ACC112 (cell line): ENCODE data around the gene SSUH2.

Experiments used
- H2AFZ ChIP-seq: fragments of 200-600 bp; sonication (generic); one replicate; pipeline ENCODE4 v1.6.0; 2017; ENCODE audit warnings: antibody characterized with exemption, low read length; ENCODE audit not compliant: unreplicated experiment
- H3K27ac ChIP-seq: fragments of 200-600 bp; sonication (generic); 2 replicates; pipeline ENCODE4 v1.5.1; 2014; ENCODE audit warnings: low read depth, mild to moderate bottlenecking, antibody characterized with exemption, low read length, moderate library complexity
- H3K27me3 ChIP-seq: fragments of 200-600 bp; sonication (generic); 2 replicates; pipeline ENCODE4 v1.6.1; 2014; ENCODE audit warnings: mild to moderate bottlenecking, antibody characterized with exemption, low read length, moderate library complexity, mixed read lengths; ENCODE audit not compliant: insufficient read depth
- H3K36me3 ChIP-seq: fragments of 200-600 bp; sonication (generic); 2 replicates; pipeline ENCODE4 v1.6.1; 2016; ENCODE audit warnings: mild to moderate bottlenecking, antibody characterized with exemption, low read length, moderate library complexity, mixed read lengths; ENCODE audit not compliant: insufficient read depth
- H3K4me1 ChIP-seq: fragments of 200-600 bp; sonication (generic); one replicate; pipeline ENCODE4 v1.6.1; 2016; ENCODE audit warnings: low read length, mixed read lengths; ENCODE audit not compliant: insufficient read depth, unreplicated experiment, control insufficient read depth
- H3K4me3 ChIP-seq: fragments of 200-600 bp; sonication (generic); 2 replicates; pipeline ENCODE4 v1.5.1; 2014; ENCODE audit warnings: mild to moderate bottlenecking, low read depth, low read length
- H3K79me2 ChIP-seq: fragments of 200-600 bp; sonication (generic); one replicate; pipeline ENCODE4 v1.6.0; 2016; ENCODE audit warnings: low read length; ENCODE audit not compliant: control insufficient read depth, unreplicated experiment, insufficient read depth

The SSUH2 gene

DNA sequence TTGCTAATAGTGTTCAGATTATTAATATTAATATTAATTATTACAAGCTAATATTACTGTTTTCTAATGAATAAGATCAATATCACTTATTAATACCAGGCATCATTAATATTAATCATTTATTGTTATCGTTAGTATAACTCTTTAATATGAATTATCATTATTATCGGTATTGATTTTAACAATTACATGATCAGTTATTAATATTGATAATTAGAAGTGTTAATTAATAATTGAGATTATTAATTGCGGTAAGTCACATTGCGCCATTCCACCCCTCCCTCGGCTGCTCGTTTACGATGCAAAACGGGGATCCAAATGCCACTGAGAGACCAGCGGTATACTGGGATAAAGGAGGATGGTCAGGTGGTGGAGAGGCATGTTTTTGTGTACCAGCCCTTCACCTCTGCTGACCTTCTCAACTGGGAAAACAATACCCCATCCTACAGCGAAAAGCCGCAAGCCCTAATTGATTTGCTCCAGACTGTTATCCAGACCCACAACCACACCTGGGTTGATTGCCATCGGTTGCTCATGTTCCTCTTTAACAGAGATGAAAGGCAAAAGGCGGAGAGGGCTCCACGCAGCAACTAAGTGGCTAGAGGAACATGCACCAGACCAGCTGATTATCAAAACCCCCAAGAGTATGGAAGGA, 28.6 kb upstream of the SSUH2 start:
- Histone ChIP-seq H2AFZ (no peak overlapping the region), H3K27me3 (peaks cover 8% of the 10 kb centered on the region)

DNA sequence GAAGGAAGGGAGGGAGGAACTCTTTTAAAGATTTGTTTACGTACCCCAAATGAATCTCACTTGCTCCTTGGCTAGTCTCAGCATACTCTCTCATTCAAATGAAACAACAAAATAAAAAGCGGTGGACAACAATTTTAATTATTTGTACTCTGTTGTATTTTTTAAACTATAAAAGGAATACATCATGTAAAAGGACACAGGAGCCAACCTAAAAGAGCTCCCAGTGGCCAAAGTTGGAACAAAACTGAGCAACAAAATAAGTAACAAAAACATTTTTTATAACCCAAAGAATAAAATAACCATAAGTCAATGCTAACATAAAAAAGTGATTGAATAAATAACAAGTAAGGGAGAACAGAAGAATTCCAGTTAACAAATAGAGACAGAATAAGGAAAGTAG, 24.4 kb upstream of the SSUH2 start:
- H3K4me1 ChIP-seq = peaks cover 6% of the 10 kb centered on the region

More for the DNA sequence above, 28.6 kb upstream of the SSUH2 start:
- no peak overlapping the region for H3K27ac ChIP-seq
- peaks cover 4% of the 10 kb centered on the region for H3K4me1 ChIP-seq
- H3K4me3 ChIP-seq = no peak overlapping the region
- no peaks in the 10 kb centered on the region for H3K36me3 ChIP-seq
- no peaks in the 10 kb centered on the region for H3K79me2 ChIP-seq

DNA sequence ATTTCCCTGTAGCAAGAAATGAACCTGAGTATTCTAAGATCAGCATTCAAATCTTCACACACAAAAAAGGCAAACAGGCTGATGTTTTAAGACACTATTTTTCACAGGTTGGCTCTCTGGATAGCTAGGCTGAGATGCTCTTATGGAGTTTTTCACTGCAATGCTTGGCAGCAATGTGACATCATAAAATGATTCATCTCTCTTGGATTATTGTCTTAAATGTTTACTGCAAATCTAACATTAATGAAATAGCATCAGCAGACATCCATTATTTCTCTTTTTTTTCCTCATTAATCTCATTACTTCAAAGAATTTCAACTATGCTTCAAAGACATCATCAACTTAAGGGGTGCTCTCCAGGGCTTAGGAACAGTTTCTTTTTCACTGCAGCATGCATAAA, 23.6 kb upstream of the SSUH2 start:
- H3K36me3 ChIP-seq = no peaks in the 10 kb centered on the region
- H3K79me2 ChIP-seq = no peaks in the 10 kb centered on the region
- no peak overlapping the region for H3K4me3 ChIP-seq
- no peak overlapping the region for H2AFZ ChIP-seq
- H3K4me1 ChIP-seq = peaks cover 6% of the 10 kb centered on the region
- peaks cover 8% of the 10 kb centered on the region for H3K27me3 ChIP-seq
- H3K27ac ChIP-seq = no peak overlapping the region

More for the DNA sequence above, 24.4 kb upstream of the SSUH2 start:
- H3K4me3 ChIP-seq = no peak overlapping the region
- no peak overlapping the region for H3K27ac ChIP-seq
- no peaks in the 10 kb centered on the region for H3K36me3 ChIP-seq
- H2AFZ ChIP-seq = peak overlapping the region; percentile 24
- no peaks in the 10 kb centered on the region for H3K79me2 ChIP-seq
- H3K27me3 ChIP-seq = peaks cover 8% of the 10 kb centered on the region

DNA sequence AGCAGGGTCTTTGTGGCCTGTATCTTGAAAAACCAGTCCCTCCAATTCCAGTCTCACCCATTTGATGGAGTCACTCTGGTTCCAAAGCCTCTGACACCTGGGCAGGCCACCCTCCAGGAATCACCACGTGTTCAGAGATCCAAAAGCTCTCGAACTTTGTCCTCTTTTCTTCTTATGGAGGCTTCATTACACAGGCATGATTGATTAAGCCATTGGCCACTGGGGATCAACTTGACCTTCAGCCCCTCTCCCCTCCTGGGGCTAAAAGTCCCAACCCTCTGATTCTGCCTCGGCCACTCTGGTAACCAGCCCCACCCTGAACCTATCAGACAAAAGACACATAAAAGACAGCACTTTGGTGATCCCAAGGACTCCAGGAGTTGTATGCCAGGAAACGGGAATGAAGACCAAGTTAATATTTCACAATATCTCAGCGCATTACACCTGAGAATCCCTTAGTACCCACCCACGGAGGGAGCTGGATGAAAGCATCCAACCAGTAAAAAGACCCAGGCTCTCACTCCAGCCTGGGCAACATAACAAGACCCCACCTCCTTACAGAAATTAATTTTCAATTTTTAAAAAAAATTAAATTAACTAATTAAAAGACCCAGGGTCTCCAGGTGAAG, 23.0 kb upstream of the SSUH2 start:
- Histone ChIP-seq H3K4me1 (peaks cover 6% of the 10 kb centered on the region), H3K36me3 (no peaks in the 10 kb centered on the region), H3K79me2 (no peaks in the 10 kb centered on the region), H3K27me3 (peaks cover 8% of the 10 kb centered on the region), H3K27ac (no peak overlapping the region), H3K4me3 (no peak overlapping the region), H2AFZ (no peak overlapping the region)

DNA sequence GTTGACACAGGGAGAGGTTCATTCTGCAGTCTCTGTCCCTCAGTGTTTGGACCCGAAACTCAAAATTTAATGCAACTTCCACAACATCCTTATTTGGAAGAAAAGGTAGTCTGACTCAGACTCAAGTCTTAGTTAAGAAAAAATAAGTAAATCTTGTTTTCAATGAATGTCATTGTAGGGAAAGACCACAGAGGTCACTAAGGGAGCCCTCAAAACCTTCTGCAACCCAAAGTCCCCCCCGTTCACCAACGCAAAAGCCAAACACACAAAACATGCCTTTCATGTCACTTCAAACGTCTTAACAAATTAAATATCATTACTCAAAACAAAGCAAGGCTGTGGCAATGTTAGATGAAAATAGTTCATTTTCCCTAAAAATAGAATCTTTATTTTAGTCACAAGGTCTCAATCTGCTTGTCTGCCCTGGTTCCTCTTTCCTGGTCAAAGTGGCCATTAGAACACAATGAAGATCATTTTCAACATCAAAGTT, 20.9 kb upstream of the SSUH2 start:
- no peaks in the 10 kb centered on the region for H3K79me2 ChIP-seq
- H2AFZ ChIP-seq = no peak overlapping the region
- peaks cover 8% of the 10 kb centered on the region for H3K27me3 ChIP-seq
- peaks cover 11% of the 10 kb centered on the region for H3K4me1 ChIP-seq
- no peaks in the 10 kb centered on the region for H3K36me3 ChIP-seq
- no peak overlapping the region for H3K4me3 ChIP-seq
- no peak overlapping the region for H3K27ac ChIP-seq

DNA sequence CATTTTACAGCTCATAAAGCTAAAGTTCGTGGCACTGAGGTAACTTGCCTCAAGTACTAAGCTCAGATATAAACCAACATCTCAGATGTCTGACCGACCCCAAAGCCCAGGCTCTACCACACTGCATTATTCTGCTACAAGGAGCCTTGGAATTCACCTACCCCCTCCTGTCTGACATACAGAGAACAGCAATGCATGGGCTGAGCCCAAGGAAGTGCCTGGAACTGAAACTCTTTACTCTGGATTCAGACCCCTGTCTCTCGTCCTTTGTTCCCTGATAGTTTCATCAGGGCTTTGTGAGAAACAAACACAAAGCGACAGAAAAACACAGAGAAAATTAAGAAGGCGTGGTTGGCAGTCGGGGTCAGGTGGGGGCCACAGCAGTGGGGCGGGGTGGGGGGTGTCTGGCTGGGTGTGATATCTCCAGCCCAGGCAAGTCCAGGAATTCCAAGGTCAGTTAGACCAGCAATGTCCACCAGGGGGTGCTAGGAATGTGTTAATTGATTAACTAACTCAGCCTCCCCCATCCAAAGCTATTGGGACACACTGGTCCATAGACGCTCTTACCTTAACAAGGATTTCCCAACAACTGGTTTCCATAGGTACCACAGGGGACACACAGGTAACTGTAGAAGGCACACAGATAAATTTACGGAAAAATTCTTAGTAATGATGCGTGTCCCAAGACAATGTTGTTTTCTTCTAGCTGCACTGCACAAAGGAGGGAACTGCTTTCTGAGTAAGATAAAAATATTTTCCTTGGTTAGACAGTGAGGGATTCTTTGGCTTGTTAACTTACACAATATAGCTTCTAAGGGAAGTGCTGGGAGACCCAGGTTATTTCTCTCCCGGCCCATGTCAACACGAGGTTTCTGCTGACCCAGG, 18.8 kb upstream of the SSUH2 start:
- Histone ChIP-seq H3K27me3 (peaks cover 1% of the 10 kb centered on the region), H3K27ac (no peak overlapping the region), H3K4me1 (peaks cover 22% of the 10 kb centered on the region), H3K79me2 (no peaks in the 10 kb centered on the region), H3K36me3 (no peaks in the 10 kb centered on the region), H2AFZ (no peak overlapping the region), H3K4me3 (no peak overlapping the region)

DNA sequence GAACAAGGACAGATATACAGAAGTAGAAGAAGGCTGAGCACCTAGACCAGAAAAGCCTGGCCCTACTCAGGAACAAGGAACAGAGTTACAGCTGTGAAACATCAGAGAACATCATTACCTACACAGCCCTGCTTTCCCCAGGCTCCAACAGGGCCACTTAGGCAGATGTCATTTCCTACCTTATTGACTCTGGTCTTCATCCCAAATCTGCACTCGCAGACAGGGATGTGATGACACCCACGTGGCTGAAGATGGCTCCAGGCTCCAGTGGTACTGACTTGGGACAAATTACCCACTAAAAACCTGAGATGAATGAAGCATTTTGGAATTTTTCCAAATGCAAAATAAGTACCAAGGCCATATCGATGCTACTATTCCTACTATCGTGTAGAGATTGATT, 18.0 kb upstream of the SSUH2 start:
- H3K79me2 ChIP-seq = no peaks in the 10 kb centered on the region
- H3K4me1 ChIP-seq = peaks cover 21% of the 10 kb centered on the region
- H2AFZ ChIP-seq = no peak overlapping the region

DNA sequence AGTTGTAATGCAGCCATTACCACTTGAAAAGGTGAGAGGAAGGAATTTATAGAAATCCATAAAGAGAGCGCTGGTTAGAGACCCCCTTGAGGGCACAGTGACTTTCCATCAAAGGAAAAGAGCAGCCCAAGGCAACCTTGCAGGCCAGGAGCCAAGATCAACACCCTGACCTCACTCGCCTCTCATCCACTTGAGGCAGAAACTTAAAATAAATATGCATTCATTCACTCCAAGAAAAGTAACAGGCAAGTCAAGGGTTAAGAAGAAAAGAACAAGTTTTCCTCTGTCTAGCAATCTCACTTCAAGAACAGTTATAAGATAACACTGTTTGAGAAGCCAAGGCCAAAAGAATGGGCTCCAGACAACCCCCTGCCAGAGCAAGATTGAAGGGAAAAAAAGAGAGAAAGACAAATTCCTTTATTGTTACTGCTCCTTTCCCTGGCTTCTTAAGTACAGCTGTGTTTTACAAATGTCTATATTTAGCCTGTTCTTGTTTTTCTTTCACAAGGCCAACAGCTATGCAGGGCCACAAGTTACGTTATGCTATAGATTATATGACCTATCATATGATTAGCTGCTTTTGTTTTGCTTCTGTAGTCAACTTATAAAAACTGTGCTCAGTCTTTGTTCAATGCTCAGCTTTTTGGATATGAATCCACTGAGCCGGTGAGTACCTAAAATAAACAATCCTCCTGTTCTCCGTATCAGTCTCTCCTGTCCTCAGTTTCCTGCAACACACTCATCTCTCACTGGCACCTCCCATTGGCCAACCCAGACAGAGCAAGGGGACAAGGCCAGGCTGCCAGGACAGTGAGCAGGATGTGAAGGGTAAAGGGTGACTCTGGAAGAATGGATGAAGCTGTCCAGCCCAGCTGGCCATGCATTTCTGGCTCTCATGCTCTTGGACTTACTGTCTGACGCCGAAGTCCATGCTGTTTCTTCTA, 15.8 kb upstream of the SSUH2 start:
- Histone ChIP-seq H3K4me1 (peaks cover 21% of the 10 kb centered on the region), H3K27ac (peak overlapping the region; percentile 5; the same call in 1 of the 2 replicates), H3K36me3 (no peaks in the 10 kb centered on the region), H3K79me2 (no peaks in the 10 kb centered on the region), H3K27me3 (no peaks in the 10 kb centered on the region), H2AFZ (no peak overlapping the region), H3K4me3 (no peak overlapping the region)

More for the DNA sequence above, 18.0 kb upstream of the SSUH2 start:
- H3K27me3 ChIP-seq = no peaks in the 10 kb centered on the region
- H3K4me3 ChIP-seq = no peak overlapping the region
- H3K36me3 ChIP-seq = no peaks in the 10 kb centered on the region
- no peak overlapping the region for H3K27ac ChIP-seq

DNA sequence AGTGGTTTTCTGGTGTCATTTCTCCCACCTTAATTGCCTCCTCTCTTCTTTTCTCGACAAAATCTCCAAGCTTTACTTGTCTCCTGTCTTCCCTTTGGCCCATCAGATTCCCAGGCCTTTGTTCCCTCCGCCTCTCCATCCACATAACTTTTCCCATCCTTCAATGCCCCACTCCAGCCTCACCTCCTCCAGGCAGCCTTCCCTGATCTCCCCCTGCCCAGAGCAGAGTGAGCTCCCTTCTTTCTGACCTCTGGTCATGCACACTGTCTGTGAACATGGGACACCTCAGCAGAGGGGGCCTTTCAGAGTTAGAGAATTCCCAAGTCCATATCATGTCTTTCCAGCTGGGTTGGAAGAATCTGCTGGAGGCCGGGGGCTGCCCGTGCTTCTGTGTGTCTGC, 14.6 kb upstream of the SSUH2 start:
- H3K36me3 ChIP-seq = no peaks in the 10 kb centered on the region
- peaks cover 21% of the 10 kb centered on the region for H3K4me1 ChIP-seq

More for the DNA sequence above, 14.6 kb upstream of the SSUH2 start:
- Histone ChIP-seq H3K27ac (no peak overlapping the region), H3K27me3 (no peaks in the 10 kb centered on the region), H3K4me3 (no peak overlapping the region), H2AFZ (no peak overlapping the region), H3K79me2 (no peaks in the 10 kb centered on the region)
